Peyer's patch (tissue), 4 donors: Measurements from ENCODE around the gene PTGFRN. TPM values are rescaled to one million over a fixed set of nuclear protein-coding genes. Genes with fewer than 3 reads are reported as not detected.

Experiments used
- DNase-seq, 3 donors: peaks; one replicate each; pipeline ENCODE4 v3.0.0-alpha.2; 2017 to 2019
- H3K27ac ChIP-seq, 4 donors: fragments of 200-600 bp; sonication (generic); one replicate each; pipeline ENCODE4 v1.5.1; 2016 to 2019
- H3K27me3 ChIP-seq, 2 donors: fragments of 200-600 bp; sonication (generic); one replicate each; pipeline ENCODE4 v1.5.1; 2019
- H3K36me3 ChIP-seq, 3 donors: fragments of 200-600 bp; sonication (generic); one replicate each; pipeline ENCODE4 v1.5.1; 2016 to 2019
- H3K4me1 ChIP-seq, 4 donors: fragments of 200-600 bp; sonication (generic); one replicate each; pipeline ENCODE4 v1.5.1; 2016 to 2019
- H3K4me3 ChIP-seq, 4 donors: fragments of 200-600 bp; sonication (generic); 1 replicate in 3 of 4; 2 replicates in 1 of 4; pipeline ENCODE4 v1.5.1; 2016 to 2019; ENCODE audit warnings: mild to moderate bottlenecking in 1 of 4
- H3K9me3 ChIP-seq, 4 donors: fragments of 200-600 bp; sonication (generic); one replicate each; pipeline ENCODE4 v1.5.1; 2016 to 2019; ENCODE audit warnings: mild to moderate bottlenecking in 1 of 4
- CTCF ChIP-seq, 6 experiments: fragments of 450-650 bp in 4 of 6; fragments of 200-600 bp in 2 of 6; sonication (generic) in 1 of 6; IDR thresholded peaks; one replicate each; pipeline ENCODE4 v1.5.1; 2017 to 2019; ENCODE audit warnings: antibody characterized with exemption in 6 of 6, mild to moderate bottlenecking in 3 of 6, moderate library complexity in 1 of 6
- POLR2A ChIP-seq, 2 donors: fragments of 450-650 bp; IDR thresholded peaks; one replicate each; pipeline ENCODE4 v1.5.1; 2017; ENCODE audit warnings: antibody characterized with exemption in 2 of 2, mild to moderate bottlenecking in 2 of 2, moderate library complexity in 2 of 2
- total RNA-seq, 4 donors: library from RNA; depleted of rRNA; stranded (reverse); fragments of >200 nt; gene quantifications; one replicate each; pipeline ENCODE4 v1.1.0, GENCODE V29; 2016

PTGFRN gene
- total RNA-seq, 4 donors from 2014 or later, result 20.6 to 66.6 (median 54.3) TPM

DNA sequence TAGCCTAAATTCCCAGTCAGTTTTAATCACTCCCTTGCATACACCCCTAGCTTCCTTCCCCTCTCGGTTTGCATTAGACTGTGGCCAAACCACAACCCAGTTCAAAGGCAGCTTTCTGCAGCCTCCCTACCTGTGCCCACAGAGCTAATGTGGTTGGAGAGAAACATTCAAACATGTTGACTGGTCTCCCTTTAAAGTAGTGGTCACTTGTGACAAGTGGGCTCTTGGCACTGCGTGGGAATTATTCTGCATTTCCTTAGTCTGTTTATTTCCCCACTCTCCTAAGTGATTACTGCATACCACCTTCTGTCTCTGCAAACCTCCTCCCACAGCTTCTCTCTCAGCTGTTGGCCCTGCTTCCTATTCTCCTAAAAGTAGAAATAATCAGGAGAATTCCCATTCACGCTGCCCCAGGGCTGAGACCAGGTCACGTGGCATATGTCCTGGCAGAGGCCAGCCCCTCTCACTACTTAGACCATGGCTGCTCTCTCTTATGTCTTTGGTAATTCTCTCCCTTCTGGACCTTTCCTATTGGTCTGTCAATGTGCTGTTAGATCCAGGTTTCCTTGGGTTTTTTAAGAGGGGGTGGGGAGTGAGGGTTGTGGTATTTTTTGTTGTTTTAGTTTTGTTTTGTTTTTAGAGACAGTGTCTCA, 53.4 kb downstream of the PTGFRN start:
- Histone ChIP-seq H3K36me3 (peaks cover 0 to 7% (median 0%) of the 10 kb centered on the region in 3 donors), H3K27me3 (no peaks in the 10 kb centered on the region)

GRCh38 chr1:116966791-116967190, 57.1 kb downstream of the PTGFRN start:
- no peak overlapping the region for H3K4me3 ChIP-seq
- no peaks in the 10 kb centered on the region for H3K9me3 ChIP-seq
- H3K27ac ChIP-seq, result no peak overlapping the region
- no peaks in the 10 kb centered on the region for H3K27me3 ChIP-seq
- no peaks in the 10 kb centered on the region for H3K4me1 ChIP-seq
- DNase-seq, result no peak
- peaks cover 0 to 7% (median 0%) of the 10 kb centered on the region in 3 donors for H3K36me3 ChIP-seq
- no peak for TF ChIP-seq CTCF (IDR thresholded peaks at IDR 0.05)
- TF ChIP-seq POLR2A (IDR thresholded peaks at IDR 0.05), result no peak

More for the DNA sequence above, 53.4 kb downstream of the PTGFRN start:
- H3K9me3 ChIP-seq, result no peaks in the 10 kb centered on the region
- no peak overlapping the region for H3K4me3 ChIP-seq
- peaks cover 0 to 9% (median 0%) of the 10 kb centered on the region in 4 donors for H3K4me1 ChIP-seq
- DNase-seq, result no peak
- H3K27ac ChIP-seq, result no peak overlapping the region
- TF ChIP-seq CTCF (IDR thresholded peaks at IDR 0.05), result no peak
- no peak for TF ChIP-seq POLR2A (IDR thresholded peaks at IDR 0.05)

DNA sequence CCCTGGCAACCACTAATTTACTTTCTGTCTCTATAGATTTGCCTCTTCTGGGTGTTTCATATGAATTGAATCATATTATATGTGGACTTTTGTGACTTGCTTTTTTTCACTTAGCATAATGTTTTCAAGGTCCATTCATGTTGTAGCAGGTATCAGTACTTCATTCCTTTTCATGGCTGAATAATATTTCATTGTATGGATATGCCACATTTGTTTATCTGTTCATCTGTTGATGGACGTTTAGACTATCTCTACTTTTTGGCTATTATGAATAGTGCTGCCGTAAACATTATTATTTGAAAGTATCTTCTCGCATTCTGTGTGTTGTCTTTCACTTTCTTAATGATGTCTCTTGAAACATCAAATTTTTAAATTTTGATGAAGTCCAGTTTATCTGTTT, 59.0 kb downstream of the PTGFRN start:
- Histone ChIP-seq H3K36me3 (peaks cover 0 to 10% (median 0%) of the 10 kb centered on the region in 3 donors), H3K4me1 (no peaks in the 10 kb centered on the region), H3K4me3 (no peak overlapping the region), H3K27me3 (no peaks in the 10 kb centered on the region), H3K9me3 (no peaks in the 10 kb centered on the region), H3K27ac (no peak overlapping the region)
- TF ChIP-seq CTCF (IDR thresholded peaks at IDR 0.05), result no peak
- TF ChIP-seq POLR2A (IDR thresholded peaks at IDR 0.05), result no peak
- no peak for DNase-seq

DNA sequence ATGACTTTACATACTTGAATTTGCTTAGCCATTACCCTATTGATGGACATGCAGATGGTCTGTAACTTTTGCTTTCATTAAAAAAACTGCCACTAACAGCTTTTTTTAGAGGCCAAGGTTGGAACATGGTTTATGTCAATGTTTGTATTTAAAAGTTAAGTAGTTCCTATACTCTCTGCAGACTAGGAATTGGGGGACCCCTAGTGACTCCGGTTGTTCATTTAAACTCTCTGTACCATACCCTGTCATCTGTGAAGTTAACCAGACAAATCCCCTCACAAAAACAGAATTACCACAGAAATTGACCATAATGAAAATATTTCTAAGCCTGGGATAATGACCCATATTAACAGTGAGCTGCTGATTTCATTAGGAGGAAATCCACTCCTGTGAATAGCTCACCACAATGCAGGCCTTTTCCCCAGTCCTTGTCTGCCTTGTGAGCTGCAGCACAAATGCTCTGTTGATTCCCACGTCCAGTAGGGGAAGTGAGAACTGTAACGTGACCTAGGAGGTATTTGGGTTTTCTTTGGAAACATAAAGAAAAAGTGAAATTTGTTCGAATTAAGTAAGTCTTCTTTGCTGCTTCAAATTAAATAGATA, 61.6 kb downstream of the PTGFRN start:
- H3K27ac ChIP-seq, result no peak overlapping the region

GRCh38 chr1:116971965-116972673, 62.4 kb downstream of the PTGFRN start:
- TF ChIP-seq CTCF (IDR thresholded peaks at IDR 0.05) (no peak), POLR2A (IDR thresholded peaks at IDR 0.05) (no peak)
- no peak for DNase-seq
- Histone ChIP-seq H3K9me3 (no peaks in the 10 kb centered on the region), H3K36me3 (peaks cover 0 to 19% (median 0%) of the 10 kb centered on the region in 3 donors), H3K4me1 (no peaks in the 10 kb centered on the region), H3K27me3 (no peaks in the 10 kb centered on the region), H3K27ac (no peak overlapping the region), H3K4me3 (no peak overlapping the region)

More for the DNA sequence above, 61.6 kb downstream of the PTGFRN start:
- Histone ChIP-seq H3K4me3 (no peak overlapping the region), H3K36me3 (peaks cover 0 to 19% (median 0%) of the 10 kb centered on the region in 3 donors), H3K9me3 (no peaks in the 10 kb centered on the region), H3K4me1 (no peaks in the 10 kb centered on the region), H3K27me3 (no peaks in the 10 kb centered on the region)
- no peak for DNase-seq
- TF ChIP-seq POLR2A (IDR thresholded peaks at IDR 0.05) (no peak), CTCF (IDR thresholded peaks at IDR 0.05) (no peak)
